Activated CD4-positive, alpha-beta T cell treated with anti-CD3 and anti-CD28 coated beads, Interleukin-2, amount 50 U/mL, for 24 hours (primary cell): Measurements from ENCODE around the gene SCG3.

Experiments used
- DNase-seq, 2 donors: peaks; one replicate each; pipeline ENCODE4 v3.0.0-alpha.2; 2020; ENCODE audit warnings: low read depth in 1 of 2, low spot score in 1 of 2

SCG3 gene

GRCh38 chr15:51726302-51727073, 45.2 kb downstream of the SCG3 start:
- DNase-seq, result peak in 1 of 2 donors; percentile 55

- no peak for DNase-seq
Measured at GRCh38 chr15:51727141-51727897, 46.0 kb downstream of the SCG3 start.

GRCh38 chr15:51731549-51732267, 50.4 kb downstream of the SCG3 start:
- no peak for DNase-seq

- DNase-seq, result no peak
Measured at GRCh38 chr15:51732646-51733045, 51.3 kb downstream of the SCG3 start.

GRCh38 chr15:51735228-51736010, 54.1 kb downstream of the SCG3 start:
- DNase-seq, result no peak

- no peak for DNase-seq
Measured at GRCh38 chr15:51736069-51736468, 54.8 kb downstream of the SCG3 start.

GRCh38 chr15:51736751-51737521, 55.6 kb downstream of the SCG3 start:
- peak; percentile 41 to 54 for DNase-seq

- DNase-seq, result peak in 1 of 2 donors; percentile 36
Measured at GRCh38 chr15:51737522-51738305, 56.4 kb downstream of the SCG3 start, which contains the start of gene LYSMD2. Gene LYSMD2 (minus strand): TSS chr15:51737655. CDS start chr15:51737622, 33 bp downstream.

- no peak for DNase-seq
Measured at GRCh38 chr15:51738553-51738952, 57.2 kb downstream of the SCG3 start.

- DNase-seq, result no peak
Measured at GRCh38 chr15:51739061-51739712, 57.9 kb downstream of the SCG3 start.

GRCh38 chr15:51749307-51749706, 68.0 kb downstream of the SCG3 start:
- no peak for DNase-seq

GRCh38 chr15:51750186-51750585, 68.9 kb downstream of the SCG3 start:
- no peak for DNase-seq

GRCh38 chr15:51750792-51751696, 69.7 kb downstream of the SCG3 start, which contains the start of gene TMOD2:
Gene TMOD2 (plus strand): TSS chr15:51751597. CDS start chr15:51766442, 14,845 bp downstream.
- DNase-seq, result peak in 1 of 2 donors; percentile 26

- no peak for DNase-seq
Measured at GRCh38 chr15:51751697-51752683, 70.7 kb downstream of the SCG3 start.

GRCh38 chr15:51752888-51753287, 71.6 kb downstream of the SCG3 start:
- no peak for DNase-seq

- DNase-seq, result no peak
Measured at GRCh38 chr15:51754267-51754666, 73.0 kb downstream of the SCG3 start.
